SH-SY5Y (cell line): ENCODE data around the gene EIF5A2.

Experiments used
- GATA2 ChIP-seq: IDR thresholded peaks from 2 replicates; pipeline ENCODE4 v1.6.1; 2011; ENCODE audit warnings: mild to moderate bottlenecking, low read depth, low read length
- GATA3 ChIP-seq: IDR thresholded peaks from 2 replicates; pipeline ENCODE4 v1.6.1; 2011; ENCODE audit warnings: low read depth, mild to moderate bottlenecking, low read length, moderate library complexity

EIF5A2 gene

DNA sequence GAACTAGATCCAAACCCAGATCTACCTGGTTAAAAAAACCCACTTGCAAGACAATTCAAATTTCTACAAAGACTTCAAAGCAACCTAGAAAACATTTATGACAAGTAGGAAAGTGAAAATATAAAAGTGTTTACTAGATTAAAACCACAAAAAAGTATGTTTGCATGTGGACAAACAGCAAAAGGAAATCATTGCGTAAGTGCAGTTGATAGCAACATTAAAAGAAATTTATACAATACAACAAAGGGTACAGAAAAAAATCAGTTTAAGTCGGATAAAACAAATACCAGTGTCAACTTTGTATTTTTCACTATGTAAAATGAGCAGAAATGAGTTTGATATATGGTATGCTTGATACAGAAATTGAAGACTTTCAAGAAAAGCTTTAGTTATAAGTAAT is 2.6 kb downstream of the EIF5A2 start:
- no peak for TF ChIP-seq GATA2
- no peak for TF ChIP-seq GATA3

DNA sequence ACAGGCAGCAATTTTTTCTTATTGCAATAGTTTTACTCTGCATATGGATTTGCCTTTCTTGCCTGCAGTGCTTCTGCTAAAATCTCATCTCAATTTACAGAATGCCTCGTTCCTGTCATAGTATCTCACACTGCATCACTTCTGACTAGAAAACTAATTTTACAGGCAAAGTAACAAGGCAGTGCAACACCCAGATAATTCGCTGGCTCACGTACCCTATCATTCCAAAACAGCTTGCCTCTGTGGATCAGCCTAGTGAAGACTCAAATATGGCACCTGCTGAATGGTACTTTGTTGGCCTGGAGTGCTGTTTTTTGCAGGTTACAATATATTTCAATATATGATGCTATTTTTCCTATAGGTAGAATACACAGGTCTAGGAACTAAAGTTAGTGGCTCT is 5.3 kb downstream of the EIF5A2 start:
- no peak for TF ChIP-seq GATA2
- no peak for TF ChIP-seq GATA3

DNA sequence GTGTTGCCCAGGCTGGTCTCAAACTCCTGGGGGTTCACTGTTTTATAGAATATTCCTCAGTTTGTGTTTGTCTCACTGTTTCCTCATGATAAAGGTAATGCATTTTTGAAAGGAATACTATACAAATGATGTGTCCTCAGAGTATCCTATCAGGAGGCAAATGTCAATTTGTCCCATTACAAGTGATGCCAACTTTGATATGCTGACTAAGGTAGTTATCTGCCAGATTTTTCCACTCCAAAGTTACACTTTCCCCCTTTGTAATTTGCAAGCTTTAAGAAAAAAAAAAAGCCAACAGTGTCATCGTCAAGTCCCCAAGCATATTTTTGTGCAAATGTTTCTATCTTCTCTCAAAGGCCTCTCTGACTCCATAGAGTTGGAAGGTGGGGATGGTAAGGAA is 9.0 kb downstream of the EIF5A2 start:
- TF ChIP-seq GATA2 (no peak), GATA3 (no peak)

DNA sequence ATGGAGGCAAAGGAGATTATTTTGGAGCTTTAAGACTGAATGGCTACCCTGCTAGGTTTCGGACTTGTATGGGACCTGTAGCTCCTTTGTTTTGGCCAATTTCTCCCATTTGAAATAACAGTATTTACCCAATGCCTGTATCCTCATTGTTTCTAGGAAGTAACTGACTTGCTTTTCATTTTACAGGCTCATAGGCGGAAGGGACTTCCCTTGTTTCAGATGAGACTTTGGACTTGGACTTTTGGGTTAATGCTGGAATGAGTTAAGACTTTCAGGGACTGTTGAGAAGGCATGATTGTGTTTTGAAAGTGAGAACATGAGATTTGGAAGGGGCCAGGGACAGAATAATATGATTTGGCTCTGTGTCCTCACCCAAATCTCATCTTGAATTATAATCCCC is 10.5 kb downstream of the EIF5A2 start:
- TF ChIP-seq GATA2, result no peak
- TF ChIP-seq GATA3, result no peak

DNA sequence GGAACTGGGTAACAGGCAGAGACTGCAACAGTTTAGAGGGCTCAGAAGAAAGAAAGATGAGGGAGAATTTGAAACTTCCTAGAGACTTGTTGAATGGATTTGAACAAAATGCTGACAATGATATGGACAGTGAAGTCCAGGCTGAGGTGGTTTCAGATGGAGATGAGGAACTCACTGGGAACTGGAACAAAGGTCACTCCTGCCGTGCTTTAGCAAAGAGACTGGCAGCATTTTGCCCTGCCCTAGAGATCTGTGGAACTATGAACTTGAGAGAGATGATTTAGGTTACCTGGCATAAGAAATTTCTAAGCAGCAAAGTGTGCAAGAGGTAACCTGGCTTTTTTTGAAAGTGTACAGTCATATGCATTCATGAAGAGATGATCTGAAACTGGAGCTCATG is 11.7 kb downstream of the EIF5A2 start:
- TF ChIP-seq GATA3, result no peak
- TF ChIP-seq GATA2, result no peak

DNA sequence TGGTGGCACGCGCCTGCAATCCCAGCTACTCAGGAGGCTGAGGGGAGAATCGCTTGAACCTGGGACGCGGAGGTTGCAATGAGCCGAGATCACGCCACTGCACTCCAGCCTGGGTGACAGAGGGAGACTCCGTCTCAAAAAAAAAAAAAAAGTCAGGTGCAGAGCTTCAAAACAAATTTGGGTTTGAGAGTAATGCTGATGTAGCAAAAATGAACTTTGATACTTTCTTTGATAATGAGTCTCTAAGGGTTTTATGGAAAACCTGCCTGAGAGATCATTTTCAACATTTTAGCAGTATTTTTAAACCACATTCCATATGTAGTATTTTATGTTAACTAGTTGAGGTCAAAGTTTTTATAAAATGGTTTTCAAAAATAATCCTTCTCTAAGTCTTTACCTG is 14.5 kb downstream of the EIF5A2 start:
- TF ChIP-seq GATA2, result no peak
- no peak for TF ChIP-seq GATA3

DNA sequence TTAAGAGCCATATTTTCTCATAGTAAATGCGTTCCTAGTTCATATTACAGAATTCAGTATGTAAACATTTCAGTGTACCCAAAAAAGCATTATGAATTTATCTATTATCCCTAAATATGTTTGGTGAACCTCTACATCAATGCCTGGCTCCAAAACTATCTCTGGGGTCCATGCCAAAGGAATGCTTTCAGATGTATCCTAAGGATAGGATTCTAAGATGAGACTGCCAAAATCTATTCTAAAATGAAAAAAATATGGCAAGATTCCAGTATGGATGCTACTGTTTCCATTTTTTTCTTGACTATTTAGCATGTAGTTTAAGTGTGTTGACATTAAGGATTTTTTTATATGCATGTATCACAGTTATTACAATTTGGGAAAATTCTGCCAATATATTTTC is 18.8 kb downstream of the EIF5A2 start:
- TF ChIP-seq GATA3 (no peak), GATA2 (no peak)

DNA sequence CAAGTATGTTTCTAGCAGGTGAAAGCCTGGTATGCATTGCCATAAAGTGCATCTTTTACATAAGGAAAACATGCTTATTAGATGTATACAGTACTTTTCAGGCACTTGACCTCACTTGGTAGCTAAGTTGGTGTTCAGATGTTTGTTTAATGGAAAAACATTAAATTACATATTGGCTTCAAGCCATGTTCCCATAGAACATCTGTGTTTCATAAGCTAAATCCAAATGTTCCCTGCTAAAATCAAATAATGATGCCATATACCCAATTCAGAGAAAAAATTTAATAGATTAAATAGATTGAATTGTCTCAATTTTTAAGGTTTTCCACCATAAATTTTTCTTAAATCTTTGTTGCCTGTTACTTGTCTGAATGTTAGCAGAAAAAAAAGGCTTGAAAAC is 19.3 kb downstream of the EIF5A2 start:
- no peak for TF ChIP-seq GATA2
- TF ChIP-seq GATA3, result no peak

DNA sequence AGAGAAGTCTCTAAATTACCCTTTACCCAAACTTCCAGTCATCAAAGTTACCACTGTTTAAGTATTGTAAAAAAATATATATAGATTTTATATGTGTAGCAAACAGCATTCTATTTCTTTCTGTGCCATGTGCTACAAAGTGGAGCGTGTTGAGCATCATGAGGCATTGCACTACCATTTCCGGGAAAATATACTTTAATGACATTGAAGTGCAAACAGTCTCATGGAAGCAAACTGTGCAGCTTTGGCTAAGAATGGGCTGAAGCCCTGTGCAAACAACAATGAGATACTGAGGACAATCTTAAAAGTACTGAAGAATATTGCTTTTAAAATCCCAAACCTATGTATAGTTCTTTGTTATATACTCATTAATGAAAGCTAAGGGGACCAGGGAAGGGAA is 31.9 kb downstream of the EIF5A2 start:
- TF ChIP-seq GATA2 (no peak), GATA3 (no peak)

DNA sequence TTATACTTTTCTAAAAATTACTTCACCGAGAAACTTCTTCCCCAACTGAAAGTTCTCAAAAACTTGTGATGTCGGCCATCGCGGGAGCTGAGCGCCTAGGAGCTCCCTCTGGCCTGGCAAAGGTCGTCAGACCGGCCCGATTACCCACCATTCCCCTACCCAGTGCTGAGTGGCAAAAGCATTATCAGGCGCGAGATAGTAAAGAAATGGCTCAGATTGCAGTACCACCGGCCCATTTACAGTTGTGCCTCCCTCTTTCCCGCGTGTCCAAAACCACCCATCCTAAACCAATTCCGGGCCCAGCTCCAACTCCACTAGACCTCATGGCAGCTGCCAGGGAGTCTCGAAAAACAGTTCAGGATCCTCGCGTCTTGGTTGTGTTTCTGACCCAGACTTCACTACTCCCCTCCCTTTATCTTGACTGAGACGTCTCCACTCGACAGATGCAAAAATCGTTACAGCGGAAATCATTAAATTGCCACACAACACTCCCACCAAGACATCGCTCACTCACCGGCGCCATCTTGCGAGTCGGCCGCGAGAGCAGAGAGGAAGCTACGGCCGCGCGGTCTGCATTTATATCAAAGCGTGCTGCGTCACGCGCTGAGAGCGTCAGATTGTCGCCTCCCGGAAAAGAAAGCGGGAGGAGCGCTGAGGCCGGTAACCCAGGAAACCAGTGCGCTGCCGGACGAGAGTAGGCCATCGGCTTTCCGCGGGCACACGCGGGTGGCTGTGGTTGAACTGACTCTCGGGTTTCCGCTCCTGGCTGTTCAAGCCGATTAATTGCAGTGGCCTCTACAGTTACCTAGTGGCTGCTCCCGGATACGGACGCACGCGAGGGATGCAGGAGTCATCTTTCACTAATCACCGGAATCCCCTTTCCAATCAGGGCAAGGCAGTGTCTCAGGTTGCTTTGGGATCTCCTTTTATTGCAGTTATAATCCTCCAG is 38.5 kb downstream of the EIF5A2 start, which contains the start of gene RPL22L1:
RPL22L1 (minus strand) TSS at position 551 of the 949 bp plus-strand sequence; CDS start at position 523, 28 bp downstream.
- TF ChIP-seq GATA2, result no peak
- TF ChIP-seq GATA3, result no peak

DNA sequence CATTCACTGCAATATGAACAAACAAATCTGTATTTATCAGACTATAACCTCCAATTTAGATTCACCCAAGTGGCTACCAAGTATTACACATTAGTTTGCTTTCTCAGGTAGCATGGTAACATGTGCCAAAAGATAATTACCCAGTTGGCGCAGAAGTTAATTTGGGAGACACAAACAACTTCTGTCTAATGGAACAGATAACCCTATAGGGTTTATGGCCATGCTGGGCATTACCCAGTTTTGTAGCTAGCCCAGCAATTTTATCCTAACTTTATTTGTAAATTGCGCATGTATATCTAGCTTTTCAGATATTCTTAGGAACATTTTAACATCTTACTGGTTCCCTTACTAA is 39.2 kb downstream of the EIF5A2 start:
- TF ChIP-seq GATA2 (no peak), GATA3 (no peak)

DNA sequence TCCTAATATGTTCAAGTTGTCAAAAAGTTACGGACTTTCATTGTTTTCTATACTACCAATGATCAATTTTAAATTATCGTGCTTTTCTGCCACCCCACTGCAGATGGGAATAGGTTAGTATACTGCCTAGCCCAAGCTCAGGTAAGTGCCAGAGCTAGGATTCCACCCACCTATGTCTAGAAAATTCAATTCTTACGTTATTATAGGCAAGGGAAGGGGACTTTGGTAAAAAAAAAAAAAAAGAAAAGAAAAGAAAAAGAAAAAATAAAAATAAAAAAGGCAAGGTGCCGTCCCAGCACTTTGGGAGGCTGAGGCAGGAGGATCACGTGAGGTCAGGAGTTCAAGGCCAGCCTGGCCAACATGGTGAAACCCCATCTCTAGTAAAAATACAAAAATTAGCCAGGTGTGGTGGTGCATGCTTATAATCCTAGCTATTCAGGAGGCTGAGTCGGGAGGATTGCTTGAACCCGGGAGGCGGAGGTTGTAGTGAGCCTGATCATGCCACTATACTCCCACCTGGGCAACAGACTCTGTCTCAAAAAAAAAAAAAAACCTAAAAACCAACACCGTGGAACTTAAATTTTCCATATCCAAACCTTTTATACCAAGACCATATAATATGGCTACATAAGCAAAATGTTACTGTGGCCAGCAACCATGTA is 39.7 kb downstream of the EIF5A2 start:
- no peak for TF ChIP-seq GATA3
- no peak for TF ChIP-seq GATA2

DNA sequence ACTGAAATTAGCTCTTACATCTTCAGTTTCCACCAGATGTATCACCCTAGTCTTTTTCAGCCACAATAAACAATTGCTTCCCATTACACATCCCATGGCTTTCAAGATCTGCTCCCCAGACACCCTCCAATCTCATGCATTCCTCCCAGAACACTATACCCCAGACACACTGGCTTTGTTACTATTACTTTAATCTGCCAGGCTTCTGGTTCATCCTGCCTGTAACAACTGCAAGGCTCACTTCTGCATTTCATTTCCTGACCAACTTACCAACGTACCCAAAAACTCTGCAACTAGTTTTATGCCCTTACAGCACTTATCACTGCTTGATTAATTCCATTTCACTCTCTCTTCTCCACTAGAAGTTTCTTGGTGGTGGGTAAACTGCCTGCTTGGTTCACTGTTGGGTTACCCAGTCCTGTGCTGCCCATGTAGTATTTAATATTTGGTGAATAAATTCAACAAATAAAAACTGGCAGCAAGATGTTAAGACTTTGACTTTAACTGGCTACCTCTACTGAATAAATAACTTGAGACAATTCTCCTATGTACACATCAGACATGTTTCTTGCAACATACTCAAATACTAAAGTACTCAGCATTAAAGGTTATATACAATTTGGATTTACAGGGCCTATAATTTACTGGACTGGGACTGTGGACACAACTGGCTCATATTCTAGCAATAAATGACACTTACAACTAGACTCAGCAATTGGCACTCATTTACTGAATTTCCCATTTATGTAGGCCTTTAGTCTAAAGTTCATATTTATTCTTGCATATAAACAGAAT is 41.1 kb downstream of the EIF5A2 start:
- TF ChIP-seq GATA3, result no peak
- no peak for TF ChIP-seq GATA2

DNA sequence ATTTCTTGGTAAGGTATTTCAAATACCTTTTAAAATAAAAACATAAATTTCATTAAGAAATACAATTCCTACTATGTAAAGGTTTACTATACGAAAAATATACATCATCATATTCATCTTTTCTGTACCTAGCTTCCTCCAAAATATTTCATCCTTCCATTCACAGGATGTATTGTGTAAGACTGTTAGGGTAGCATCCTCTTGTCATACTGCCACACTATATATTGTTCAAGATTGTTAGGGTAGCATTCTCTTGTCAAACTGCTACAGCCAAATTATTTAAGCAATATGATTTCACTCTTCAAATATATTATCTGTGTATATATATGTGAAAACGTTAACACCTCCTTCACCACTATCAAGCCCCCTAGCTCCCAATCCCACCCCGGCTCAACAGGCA is 41.9 kb downstream of the EIF5A2 start:
- no peak for TF ChIP-seq GATA3
- TF ChIP-seq GATA2, result no peak
